Fibroblast of upper back skin (primary cell): Measurements from ENCODE around the gene SPI1.
A peak's percentile ranks its signal among the peaks of the same experiment; 100 is the strongest.
"Not testable (repeated sequence)": the region's sequence is repeated elsewhere in the genome, so short reads cannot be mapped to it uniquely, and the experiment has no call there.

Experiments
- DNase-seq: peaks from one replicate; pipeline ENCODE4 v3.0.0-alpha.2; 2013

SPI1 gene

DNA sequence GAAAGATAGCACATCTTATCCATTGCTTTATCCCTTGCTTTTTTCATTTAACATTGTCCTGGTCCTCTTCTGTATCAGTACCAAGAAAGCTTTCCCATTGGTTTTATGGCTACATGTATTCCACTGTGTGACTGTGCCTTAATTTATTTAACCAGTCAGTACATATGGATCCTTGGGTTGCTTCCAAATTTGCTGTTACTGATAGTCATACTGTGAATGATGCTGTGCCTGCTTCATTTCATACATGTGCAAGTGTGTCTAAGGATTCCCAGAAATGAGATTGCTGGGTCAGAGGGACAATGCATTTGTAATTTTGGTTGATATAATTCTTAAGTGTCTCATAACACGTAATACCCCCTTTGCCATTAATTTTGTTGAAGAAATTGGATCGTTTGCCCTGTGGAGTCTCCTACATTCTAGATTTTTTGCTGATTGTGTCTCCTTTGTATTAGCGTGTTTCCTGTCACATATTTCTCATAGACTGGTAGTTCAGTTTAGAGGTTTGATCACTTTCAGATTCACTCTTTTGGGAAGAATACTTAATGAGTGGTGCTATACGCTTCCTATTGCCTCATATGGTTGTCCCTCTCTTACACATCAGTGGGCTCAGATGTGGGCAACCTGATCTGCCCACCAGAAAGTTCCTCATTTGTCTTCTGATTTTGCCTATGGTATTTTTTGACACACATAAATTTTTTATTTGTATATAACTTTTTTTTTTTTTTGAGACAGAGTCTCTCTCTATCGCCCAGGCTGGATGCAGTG is 61.1 kb downstream of the SPI1 start:
- no peak for DNase-seq

GRCh38 chr11:47316501-47316900 is 61.8 kb downstream of the SPI1 start:
- not testable (repeated sequence) for DNase-seq

GRCh38 chr11:47314992-47315391 is 63.4 kb downstream of the SPI1 start:
- peak; percentile 21 for DNase-seq

DNA sequence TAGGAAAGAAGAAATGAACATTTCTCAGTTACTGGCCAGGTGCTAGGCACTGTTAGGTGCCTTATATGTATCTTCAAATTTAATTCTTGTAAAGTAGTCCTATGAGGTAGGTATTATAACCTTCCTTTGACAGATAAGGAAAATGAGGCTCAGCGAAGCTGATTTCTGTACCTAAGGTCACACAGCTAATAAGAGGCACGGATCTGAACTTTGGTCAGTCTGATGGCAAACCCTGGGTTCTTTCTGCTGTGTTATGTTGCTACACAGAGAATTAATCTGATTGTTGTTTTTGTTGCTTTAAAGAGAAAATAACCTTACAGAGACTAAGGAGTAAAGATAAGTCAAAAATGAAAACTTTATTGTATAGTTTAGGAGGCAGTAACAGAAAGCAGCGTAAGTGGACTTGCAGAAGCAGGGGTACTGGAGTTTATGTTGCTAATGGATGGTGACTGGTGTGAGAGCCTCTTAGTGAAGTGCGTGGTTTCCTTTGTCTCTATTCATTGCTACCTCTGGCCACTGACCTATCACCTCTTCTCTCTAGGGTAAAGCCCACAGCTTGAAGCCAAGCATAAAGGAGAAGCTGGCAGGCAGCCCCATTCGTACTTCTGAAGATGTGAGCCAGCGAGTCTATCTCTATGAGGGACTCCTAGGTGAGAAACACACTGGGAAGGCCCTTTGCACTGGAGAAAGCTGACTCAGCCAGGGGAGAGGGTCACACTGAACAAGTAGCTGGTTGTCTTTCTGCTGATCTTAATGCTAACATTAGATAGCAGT is 70.1 kb downstream of the SPI1 start:
- DNase-seq = no peak

GRCh38 chr11:47306484-47306844 is 71.9 kb downstream of the SPI1 start:
- no peak for DNase-seq

- DNase-seq = no peak
These were observed 72.4 kb downstream of the SPI1 start for GRCh38 chr11:47305734-47306483.
